ENCODE data around the gene ZNF408. TPM values are rescaled to one million over a fixed set of nuclear protein-coding genes. Genes with fewer than 3 reads are reported as not detected.

The ZNF408 gene
- total RNA-seq, 1 experiment from 2014 or later, result 15.2 TPM

- no peak for TF ChIP-seq PRRX2 (CRISPR knock-in tag; IDR thresholded peaks at IDR 0.05)
- TF ChIP-seq CBFB (CRISPR knock-in tag; IDR thresholded peaks at IDR 0.05; ENCODE audit: low read depth), result no peak
Measured at GRCh38 chr11:46663277-46663940, 37.4 kb upstream of the ZNF408 start (continued).

GRCh38 chr11:46664612-46665011 is 36.2 kb upstream of the ZNF408 start:
- Mint-ChIP-seq H3K4me3 (no peak overlapping the region), H3K27ac (no peak overlapping the region; the same call in 1 of the 2 replicates), H3K4me1 (no peaks in the 10 kb centered on the region), H3K9me3 (no peaks in the 10 kb centered on the region), H3K36me3 (peaks cover 48% of the 10 kb centered on the region), H3K27me3 (ENCODE audit: low read depth) (no peaks in the 10 kb centered on the region)
- no peak for ATAC-seq
- CTCF ChIA-PET, result interaction anchor here (0.8 kb wide), 1 partner anchor 36 kb away, joined by 3 read pairs; the partner anchor contains the start of genes ARHGAP1 and ZNF408
- DNase-seq (ENCODE audit: low spot score), result no peak
- TF ChIP-seq ZNF138 (CRISPR knock-in tag; conservative IDR thresholded peaks at IDR 0.05) (no peak), FOXK1 (CRISPR knock-in tag; IDR thresholded peaks at IDR 0.05) (no peak), ZNF512 (CRISPR knock-in tag; IDR thresholded peaks at IDR 0.05; ENCODE audit: borderline replicate concordance) (no peak), USF1 (CRISPR knock-in tag; IDR thresholded peaks at IDR 0.05) (no peak), ATF1 (CRISPR knock-in tag; IDR thresholded peaks at IDR 0.05) (no peak), MXD4 (CRISPR knock-in tag; IDR thresholded peaks at IDR 0.05; ENCODE audit: borderline replicate concordance) (no peak), OVOL2 (CRISPR knock-in tag; IDR thresholded peaks at IDR 0.05; ENCODE audit: borderline replicate concordance) (no peak), GTF2I (CRISPR knock-in tag; conservative IDR thresholded peaks at IDR 0.05) (no peak), ZNF416 (CRISPR knock-in tag; IDR thresholded peaks at IDR 0.05) (no peak), ZNF532 (CRISPR knock-in tag; IDR thresholded peaks at IDR 0.05; ENCODE audit: borderline replicate concordance) (no peak), ERG (CRISPR knock-in tag; IDR thresholded peaks at IDR 0.05) (no peak), NFYB (CRISPR knock-in tag; conservative IDR thresholded peaks at IDR 0.05; ENCODE audit: low read depth) (no peak), FOXP1 (CRISPR knock-in tag; IDR thresholded peaks at IDR 0.05; ENCODE audit: borderline replicate concordance) (no peak), CREB1 (CRISPR knock-in tag; IDR thresholded peaks at IDR 0.05) (no peak), E2F5 (CRISPR knock-in tag; IDR thresholded peaks at IDR 0.05) (no peak), ESRRA (CRISPR knock-in tag; IDR thresholded peaks at IDR 0.05; ENCODE audit: borderline replicate concordance) (no peak)
- POLR2A ChIA-PET, result no interaction called here
